GM23338 (cell line): ENCODE data around the gene SFXN5. TPM values are rescaled to one million over a fixed set of nuclear protein-coding genes. Genes with fewer than 3 reads are reported as not detected.

Source experiments
- ATAC-seq: fragments of 200-7000 bp; cut with Tn5 transposase; 3 replicates; pipeline ENCODE4 v1.9.1; 2020
- DNase-seq: peaks from one replicate; pipeline ENCODE4 v3.0.0-alpha.2; 2015; ENCODE audit warnings: low spot score
- H2AFZ ChIP-seq: fragments of 200-600 bp; sonication (generic); 2 replicates; pipeline ENCODE4 v1.8.0; 2016; ENCODE audit warnings: antibody characterized with exemption, mild to moderate bottlenecking, moderate library complexity
- H3F3A ChIP-seq: fragments of 200-600 bp; sonication (generic); replicated peaks from 2 replicates; pipeline ENCODE4 v1.8.0; 2017; ENCODE audit warnings: antibody characterized with exemption, mixed run types, low read depth
- H3K27ac ChIP-seq: fragments of 200-600 bp; sonication (generic); 2 replicates; pipeline ENCODE4 v1.6.1; 2016; ENCODE audit warnings: low read depth
- H3K27me3 ChIP-seq: fragments of 200-600 bp; sonication (generic); 2 replicates; pipeline ENCODE4 v1.8.0; 2016; ENCODE audit warnings: mild to moderate bottlenecking, mixed run types, moderate library complexity; ENCODE audit not compliant: insufficient read depth
- H3K36me3 ChIP-seq: fragments of 200-600 bp; sonication (generic); 2 replicates; pipeline ENCODE4 v1.8.0; 2016; ENCODE audit warnings: mild to moderate bottlenecking; ENCODE audit not compliant: insufficient read depth
- H3K4me1 ChIP-seq: fragments of 200-600 bp; sonication (generic); 2 replicates; pipeline ENCODE4 v1.8.0; 2016; ENCODE audit warnings: mild to moderate bottlenecking, moderate library complexity; ENCODE audit not compliant: insufficient read depth
- H3K4me2 ChIP-seq: fragments of 200-600 bp; sonication (generic); 2 replicates; pipeline ENCODE4 v1.7.1; 2017; ENCODE audit warnings: mixed run types
- H3K4me3 ChIP-seq: fragments of 200-600 bp; sonication (generic); 2 replicates; pipeline ENCODE4 v1.6.1; 2016; ENCODE audit warnings: mixed run types
- H3K79me2 ChIP-seq: fragments of 200-600 bp; sonication (generic); replicated peaks from 2 replicates; pipeline ENCODE4 v1.8.0; 2017; ENCODE audit warnings: mild to moderate bottlenecking; ENCODE audit not compliant: insufficient read depth
- H3K9me2 ChIP-seq: fragments of 200-600 bp; sonication (generic); 2 replicates; pipeline ENCODE4 v1.8.0; 2017; ENCODE audit not compliant: insufficient read depth
- H4K20me1 ChIP-seq: fragments of 200-600 bp; sonication (generic); replicated peaks from 2 replicates; pipeline ENCODE4 v1.8.0; 2017; ENCODE audit warnings: mild to moderate bottlenecking; ENCODE audit not compliant: insufficient read depth
- H3K27ac Mint-ChIP-seq: 2 replicates; pipeline ENCODE4 v1.8.0; 2020; ENCODE audit warnings: inconsistent platforms, mild to moderate bottlenecking, moderate library complexity, mixed read lengths
- H3K27me3 Mint-ChIP-seq: 3 replicates; pipeline ENCODE4 v1.8.0; 2022; ENCODE audit warnings: low read depth, mild to moderate bottlenecking, moderate library complexity, mixed read lengths, inconsistent platforms; ENCODE audit not compliant: insufficient read depth, poor library complexity
- H3K36me3 Mint-ChIP-seq: 3 replicates; pipeline ENCODE4 v1.8.0; 2021; ENCODE audit warnings: low read depth, mild to moderate bottlenecking, inconsistent platforms, moderate library complexity, mixed read lengths
- H3K4me1 Mint-ChIP-seq: 3 replicates; pipeline ENCODE4 v1.8.0; 2020; ENCODE audit warnings: mild to moderate bottlenecking, inconsistent platforms, mixed read lengths
- H3K4me3 Mint-ChIP-seq: 3 replicates; pipeline ENCODE4 v1.8.0; 2021; ENCODE audit warnings: moderate library complexity, mild to moderate bottlenecking, inconsistent platforms, mixed read lengths
- H3K9me3 Mint-ChIP-seq: 3 replicates; pipeline ENCODE4 v1.8.0; 2020; ENCODE audit warnings: moderate library complexity, mild to moderate bottlenecking, inconsistent platforms, mixed read lengths
- CREB1 ChIP-seq: fragments of 250-450 bp; sonication (Bioruptor Pico); IDR thresholded peaks from 2 replicates; pipeline ENCODE4 v1.5.0; 2020; ENCODE audit warnings: low read depth, mild to moderate bottlenecking, moderate library complexity
- CTCF ChIP-seq, 2 experiments: fragments of 200-600 bp in 1 of 2; sonication (generic) in 1 of 2; conservative IDR thresholded peaks; 2 replicates each; pipeline versions ENCODE4 v1.5.1 to v1.6.1; 2016 to 2017; ENCODE audit warnings: antibody characterized with exemption in 2 of 2, low read depth in 2 of 2, mild to moderate bottlenecking in 2 of 2, moderate library complexity in 1 of 2
- ETS1 ChIP-seq: IDR thresholded peaks from 2 replicates; pipeline ENCODE4 v1.6.1; 2016; ENCODE audit warnings: antibody characterized with exemption
- EZH2 ChIP-seq: fragments of 200-600 bp; sonication (generic); IDR thresholded peaks from one replicate; pipeline ENCODE4 v1.8.0; 2017; ENCODE audit warnings: antibody characterized with exemption, mild to moderate bottlenecking, low read depth; ENCODE audit not compliant: unreplicated experiment
- EZH2phosphoT487 ChIP-seq: fragments of 200-600 bp; sonication (generic); IDR thresholded peaks from one replicate; pipeline ENCODE4 v1.8.1; 2018; ENCODE audit warnings: antibody characterized with exemption; ENCODE audit not compliant: unreplicated experiment
- JUNB ChIP-seq: IDR thresholded peaks from one replicate; pipeline ENCODE4 v1.6.1; 2016; ENCODE audit warnings: antibody characterized with exemption; ENCODE audit not compliant: unreplicated experiment
- NANOG ChIP-seq: IDR thresholded peaks from 2 replicates; pipeline ENCODE4 v1.6.1; 2016; ENCODE audit warnings: antibody characterized with exemption, borderline replicate concordance
- POLR2AphosphoS5 ChIP-seq: IDR thresholded peaks from 2 replicates; pipeline ENCODE4 v1.6.1; 2016; ENCODE audit warnings: antibody characterized with exemption, low read depth
- STAT1 ChIP-seq: IDR thresholded peaks from one replicate; pipeline ENCODE4 v1.6.1; 2016; ENCODE audit warnings: antibody characterized with exemption; ENCODE audit not compliant: unreplicated experiment
- ZNF114 ChIP-seq: fragments of 250-450 bp; sonication (Bioruptor Pico); IDR thresholded peaks from 2 replicates; pipeline ENCODE4 v1.5.0; 2020; ENCODE audit warnings: mild to moderate bottlenecking, moderate library complexity
- ZNF331 ChIP-seq: fragments of 250-450 bp; sonication (Bioruptor Pico); IDR thresholded peaks from 2 replicates; pipeline ENCODE4 v1.5.0; 2020; ENCODE audit warnings: low read depth, mild to moderate bottlenecking, moderate library complexity
- ZNF462 ChIP-seq: fragments of 250-450 bp; sonication (Bioruptor Pico); IDR thresholded peaks from 2 replicates; pipeline ENCODE4 v1.5.0; 2020; ENCODE audit warnings: mild to moderate bottlenecking, moderate library complexity
- polyA plus RNA-seq: library from polyadenylated mRNA; unstranded; fragments of >200 nt; fragmentation: Nextera tagmentation; extraction: Ambion mirVana; gene quantifications from 2 replicates; pipeline ENCODE4 v1.2.1, GENCODE V29; 2016
- total RNA-seq: library from RNA; depleted of rRNA; stranded (reverse); fragments of >200 nt; shearing (Covaris generic); gene quantifications from 2 replicates; pipeline ENCODE4 v1.2.3, GENCODE V29; 2014
- TF ChIP-seq, protein P1 (sequence below): IDR thresholded peaks from one replicate; pipeline ENCODE4 v1.6.1; 2018; ENCODE audit warnings: antibody characterized with exemption; ENCODE audit not compliant: unreplicated experiment

SFXN5 gene
- total and polyA plus RNA-seq, 2 experiments from 2014 or later, result 23.6 to 25.8 TPM

- TF ChIP-seq ZNF331 (no peak), EZH2 (no peak), NANOG (no peak), EZH2phosphoT487 (no peak), CREB1 (CRISPR knock-in tag) (no peak), POLR2AphosphoS5 (no peak), ZNF114 (CRISPR knock-in tag) (no peak), ETS1 (no peak), JUNB (no peak), CTCF (conservative IDR thresholded peaks at IDR 0.05; ENCODE audit: low read depth in 2 of 2) (no peak), ZNF462 (CRISPR knock-in tag) (no peak), STAT1 (no peak)
- TF ChIP-seq, protein P1, sequence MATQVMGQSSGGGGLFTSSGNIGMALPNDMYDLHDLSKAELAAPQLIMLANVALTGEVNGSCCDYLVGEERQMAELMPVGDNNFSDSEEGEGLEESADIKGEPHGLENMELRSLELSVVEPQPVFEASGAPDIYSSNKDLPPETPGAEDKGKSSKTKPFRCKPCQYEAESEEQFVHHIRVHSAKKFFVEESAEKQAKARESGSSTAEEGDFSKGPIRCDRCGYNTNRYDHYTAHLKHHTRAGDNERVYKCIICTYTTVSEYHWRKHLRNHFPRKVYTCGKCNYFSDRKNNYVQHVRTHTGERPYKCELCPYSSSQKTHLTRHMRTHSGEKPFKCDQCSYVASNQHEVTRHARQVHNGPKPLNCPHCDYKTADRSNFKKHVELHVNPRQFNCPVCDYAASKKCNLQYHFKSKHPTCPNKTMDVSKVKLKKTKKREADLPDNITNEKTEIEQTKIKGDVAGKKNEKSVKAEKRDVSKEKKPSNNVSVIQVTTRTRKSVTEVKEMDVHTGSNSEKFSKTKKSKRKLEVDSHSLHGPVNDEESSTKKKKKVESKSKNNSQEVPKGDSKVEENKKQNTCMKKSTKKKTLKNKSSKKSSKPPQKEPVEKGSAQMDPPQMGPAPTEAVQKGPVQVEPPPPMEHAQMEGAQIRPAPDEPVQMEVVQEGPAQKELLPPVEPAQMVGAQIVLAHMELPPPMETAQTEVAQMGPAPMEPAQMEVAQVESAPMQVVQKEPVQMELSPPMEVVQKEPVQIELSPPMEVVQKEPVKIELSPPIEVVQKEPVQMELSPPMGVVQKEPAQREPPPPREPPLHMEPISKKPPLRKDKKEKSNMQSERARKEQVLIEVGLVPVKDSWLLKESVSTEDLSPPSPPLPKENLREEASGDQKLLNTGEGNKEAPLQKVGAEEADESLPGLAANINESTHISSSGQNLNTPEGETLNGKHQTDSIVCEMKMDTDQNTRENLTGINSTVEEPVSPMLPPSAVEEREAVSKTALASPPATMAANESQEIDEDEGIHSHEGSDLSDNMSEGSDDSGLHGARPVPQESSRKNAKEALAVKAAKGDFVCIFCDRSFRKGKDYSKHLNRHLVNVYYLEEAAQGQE, result no peak
- Histone ChIP-seq H3F3A (0 out of 2 replicates have a peak, but pooled peaks cover 4% of the 10 kb centered on the region), H3K79me2 (peaks cover 62% of the 10 kb centered on the region), H4K20me1 (peaks cover 18% of the 10 kb centered on the region; the same call in 1 of the 2 replicates), H3K27me3 (no peaks in the 10 kb centered on the region), H3K36me3 (no peaks in the 10 kb centered on the region), H3K4me3 (peak overlapping the region; percentile 81), H3K9me2 (no peaks in the 10 kb centered on the region), H3K4me1 (peaks cover 20% of the 10 kb centered on the region), H2AFZ (no peak overlapping the region), H3K4me2 (peak overlapping the region; percentile 97), H3K27ac (no peak overlapping the region)
- peak overlapping the region; percentile 9; the same call in 1 of the 2 replicates for H3K27ac Mint-ChIP-seq
- peaks cover 9% of the 10 kb centered on the region for H3K36me3 Mint-ChIP-seq
- ATAC-seq (no peak), DNase-seq (no peak)
- H3K4me3 Mint-ChIP-seq, result peak overlapping the region; percentile 82
- peaks cover 27% of the 10 kb centered on the region for H3K4me1 Mint-ChIP-seq
- peaks cover 23% of the 10 kb centered on the region for H3K27me3 Mint-ChIP-seq
- H3K9me3 Mint-ChIP-seq, result no peaks in the 10 kb centered on the region
These were observed 2.3 kb downstream of the SFXN5 start for GRCh38 chr2:73069041-73069854.
